GM18870 (cell line): Measurements from ENCODE around the gene RALGPS1.
"Not testable (repeated sequence)": the region's sequence is repeated elsewhere in the genome, so short reads cannot be mapped to it uniquely, and the experiment has no call there.

Experiments
- ATAC-seq: cut with Tn5 transposase; IDR thresholded peaks from one replicate; pipeline ENCODE4 v1.9.1; 2021; ENCODE audit warnings: moderate library complexity; ENCODE audit not compliant: unreplicated experiment

RALGPS1 gene

DNA sequence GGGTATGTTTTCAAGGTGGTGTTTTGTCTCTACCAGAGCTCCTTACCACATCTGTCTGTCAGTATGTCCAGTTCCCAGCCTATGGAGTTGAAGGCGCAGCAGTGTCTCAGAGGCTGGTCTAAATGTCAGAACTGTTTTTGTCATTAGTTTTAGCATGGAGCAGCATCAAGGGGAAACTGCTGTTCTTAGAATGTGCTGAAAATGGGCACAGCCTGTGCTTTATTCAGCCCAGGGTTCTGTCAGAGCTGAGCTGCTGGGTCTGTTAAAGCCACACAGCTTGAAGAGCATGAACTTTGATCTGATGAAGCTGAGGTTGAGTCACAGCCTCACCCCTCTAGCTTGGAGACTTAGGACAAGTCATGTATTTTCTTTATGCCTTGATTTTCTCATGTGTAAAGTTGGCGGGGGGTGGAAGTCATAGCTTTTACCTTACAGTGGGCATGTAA lies 71.9 kb downstream of the RALGPS1 start:
- peak; percentile 3 for ATAC-seq

DNA sequence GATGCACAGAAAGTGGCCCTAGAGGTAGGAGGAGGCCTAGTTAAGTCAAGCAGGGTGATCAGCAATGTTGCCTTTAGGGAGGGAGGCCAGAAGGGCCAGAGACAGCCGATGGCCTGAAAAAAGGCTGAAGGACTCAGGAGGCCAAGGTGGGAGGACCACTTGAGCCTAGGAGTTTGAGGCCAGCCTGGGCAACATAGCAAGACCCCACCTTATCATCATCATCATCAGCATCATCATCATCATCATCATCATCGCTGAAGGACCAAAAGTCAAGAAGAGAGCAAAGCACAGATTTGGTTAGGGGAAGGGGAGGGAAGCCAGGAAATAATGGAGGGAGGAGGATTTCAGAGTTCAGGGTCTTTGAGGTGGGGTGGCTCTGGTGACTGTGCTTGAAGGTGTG lies 74.3 kb downstream of the RALGPS1 start:
- ATAC-seq, result no peak

DNA sequence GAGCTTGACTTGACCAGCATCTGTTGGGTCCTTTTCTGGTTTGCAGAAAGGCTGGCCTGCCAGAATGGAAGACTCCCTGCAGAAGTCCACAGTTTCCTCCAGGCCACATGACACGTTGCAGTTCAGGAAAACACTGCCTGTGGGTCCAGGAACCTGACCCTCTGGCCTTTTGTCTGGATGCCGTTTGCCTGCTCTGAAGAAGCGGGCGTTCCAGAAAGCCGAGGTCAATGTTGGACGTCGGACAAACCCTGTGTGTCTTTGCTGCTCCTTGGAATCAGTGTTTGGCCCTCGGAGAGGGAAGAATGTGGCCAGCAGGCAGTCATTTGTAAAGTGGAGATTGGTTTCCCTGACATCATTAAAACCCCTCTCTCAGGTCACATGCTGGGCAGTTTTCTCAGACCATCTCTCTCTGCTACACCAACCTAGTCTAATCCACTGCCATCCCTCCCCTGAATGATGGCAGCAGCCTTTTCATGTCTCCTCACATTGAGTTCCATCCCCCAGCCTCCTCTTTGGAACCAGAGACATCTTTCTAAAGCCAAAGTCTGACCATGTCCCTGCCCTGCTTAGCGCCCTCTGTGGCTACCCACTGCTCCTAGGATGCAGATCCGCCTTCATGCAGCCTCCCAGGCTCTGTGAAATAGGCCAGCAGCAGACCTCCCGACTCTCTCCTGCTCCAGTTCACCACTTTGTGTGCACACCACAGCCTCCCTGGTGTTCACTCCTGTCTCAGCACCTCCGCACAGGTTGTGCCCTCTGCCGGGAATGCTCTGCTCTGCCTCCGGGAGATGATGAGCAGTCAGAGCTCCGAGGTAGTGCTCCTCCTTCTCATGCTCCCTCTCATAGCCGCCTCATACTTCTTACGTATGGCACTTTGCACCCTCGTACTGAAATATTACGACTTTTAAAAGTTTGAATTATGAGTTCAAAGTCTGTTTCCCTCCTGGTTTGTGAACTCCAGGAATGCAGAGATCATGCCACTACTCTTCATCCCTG lies 75.6 kb downstream of the RALGPS1 start:
- ATAC-seq, result no peak

DNA sequence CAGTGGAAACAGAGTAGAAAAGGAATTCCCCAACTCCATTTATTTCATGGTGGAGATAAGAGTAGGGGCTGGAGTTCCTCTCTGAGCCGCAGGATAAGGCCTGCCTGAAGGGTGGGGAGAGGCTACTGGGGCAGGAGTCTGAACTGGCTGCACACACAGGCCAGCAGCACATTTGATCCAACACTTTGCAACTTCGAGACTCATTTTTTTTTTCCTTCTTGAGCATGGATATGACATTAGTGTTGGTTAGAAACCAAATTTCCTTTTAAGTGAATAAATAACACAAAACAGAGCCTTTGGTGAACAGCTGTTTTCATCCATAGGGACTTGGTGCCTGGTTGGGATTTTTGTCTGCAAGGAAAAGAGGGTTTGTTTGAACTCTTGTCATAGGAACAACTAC lies 76.6 kb downstream of the RALGPS1 start:
- ATAC-seq, result no peak

DNA sequence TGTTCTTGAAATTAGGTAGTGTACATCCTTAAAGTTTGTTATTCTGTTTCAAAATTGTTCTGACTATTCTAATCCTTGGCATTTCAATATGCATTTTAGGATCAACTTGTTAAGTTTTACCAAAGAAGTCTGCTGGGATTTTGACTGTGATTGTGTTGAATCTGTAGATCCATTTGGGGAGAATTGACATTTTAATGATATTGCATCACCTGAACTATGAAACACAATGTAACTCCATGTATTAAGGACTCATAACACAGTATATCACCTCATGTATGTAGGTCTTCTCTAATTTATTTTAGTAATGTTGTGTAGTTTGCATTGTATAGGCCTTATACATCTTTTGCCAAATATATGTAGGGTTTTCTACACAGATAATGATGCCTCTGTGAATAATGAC lies 77.8 kb downstream of the RALGPS1 start:
- ATAC-seq, result no peak

DNA sequence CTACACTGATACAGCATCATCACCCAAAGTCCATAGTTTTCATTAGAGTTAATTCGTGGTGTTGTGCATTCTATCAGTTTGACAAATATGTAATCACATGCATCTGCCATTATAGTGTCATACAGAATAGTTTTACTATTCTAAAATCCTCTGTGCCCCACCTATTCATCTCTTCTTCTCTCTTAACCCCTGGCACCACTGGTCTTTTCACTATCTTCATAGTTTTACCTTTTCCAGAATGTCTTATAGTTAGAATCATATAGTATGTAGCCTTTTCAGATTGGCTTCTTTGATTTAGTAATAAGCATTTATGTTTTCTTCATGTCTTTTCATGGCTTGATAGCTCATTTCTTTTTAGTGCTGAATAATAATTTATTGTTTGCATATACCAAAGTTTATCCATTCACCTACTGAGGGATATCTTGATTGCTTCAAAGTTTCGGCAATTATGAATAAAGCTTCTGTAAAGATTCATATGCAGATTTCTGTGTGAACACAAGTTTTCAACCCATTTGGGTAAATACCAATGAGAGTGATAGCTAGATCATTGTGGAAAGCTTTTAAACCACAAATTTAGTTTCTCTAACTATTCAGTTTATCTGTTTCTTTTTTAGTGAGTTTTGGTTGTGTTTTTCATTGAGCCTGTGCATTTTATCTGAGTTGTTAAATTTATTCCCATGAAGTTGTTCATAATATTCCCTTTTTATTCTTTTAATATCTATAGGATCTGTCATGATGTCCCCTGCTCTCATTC lies 84.9 kb downstream of the RALGPS1 start:
- no peak for ATAC-seq

DNA sequence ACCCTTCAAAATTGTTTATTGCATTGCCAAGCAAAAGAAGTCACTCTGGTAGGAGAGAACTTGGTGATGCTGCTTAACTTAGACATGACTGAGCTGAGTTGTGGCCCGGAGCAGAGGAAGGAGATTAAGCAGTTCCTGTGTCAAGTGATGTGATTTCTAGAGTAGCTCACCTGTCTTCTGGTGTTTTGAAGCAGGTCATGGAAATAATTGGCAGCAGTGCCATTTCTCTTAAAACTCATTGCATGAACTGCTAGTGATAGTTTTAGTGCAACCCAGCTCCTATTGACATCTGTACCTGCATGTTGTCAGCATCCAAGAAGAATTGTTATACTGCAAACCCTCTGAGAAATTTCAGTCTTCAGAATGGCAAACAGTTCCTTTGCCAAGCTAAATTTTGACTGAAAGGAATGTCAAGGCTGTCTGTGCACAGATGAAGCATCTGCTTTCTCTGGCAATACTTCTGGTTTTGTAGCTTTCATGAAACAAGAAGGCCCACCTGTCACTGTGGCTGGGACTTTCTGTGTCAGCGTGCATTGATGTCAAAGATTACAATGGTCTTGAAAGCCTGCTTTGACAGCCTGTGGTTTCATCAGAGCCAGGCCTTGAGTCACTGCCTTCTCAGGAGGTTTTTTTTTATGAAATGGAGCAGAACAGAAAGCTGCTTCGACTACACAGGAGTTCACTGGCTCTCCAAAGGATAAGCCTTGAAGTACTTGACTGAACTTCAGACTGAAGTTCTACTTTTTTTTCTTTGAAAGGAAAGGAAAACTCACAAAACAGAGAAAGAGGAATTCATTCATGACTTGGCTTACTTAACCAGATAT lies 90.6 kb downstream of the RALGPS1 start:
- ATAC-seq, result peak; percentile 89

DNA sequence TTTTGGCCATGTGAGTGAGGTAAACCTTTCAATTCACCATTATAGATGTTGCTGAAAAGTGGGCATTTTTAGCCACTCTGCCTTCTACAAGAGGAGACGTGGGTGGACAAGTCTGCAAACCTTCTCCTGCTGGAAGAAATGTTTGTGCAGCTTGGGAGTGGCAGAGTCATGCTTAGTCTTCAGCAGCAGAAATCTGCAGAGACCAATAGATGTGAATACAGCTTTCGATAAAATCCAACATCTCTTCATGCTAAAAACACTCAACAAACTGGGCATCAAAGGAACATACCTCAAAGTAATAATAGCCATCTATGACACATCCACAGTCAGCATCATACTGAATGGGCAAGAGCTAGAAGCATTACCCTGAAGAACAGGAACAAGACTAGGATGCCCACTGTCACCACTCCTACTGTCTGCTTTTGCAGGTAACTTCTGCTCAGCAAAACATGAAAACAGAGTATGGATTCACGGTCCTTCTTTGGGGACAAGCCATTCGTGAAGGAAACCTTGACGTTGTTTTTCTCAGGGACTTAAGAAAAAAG lies 91.3 kb downstream of the RALGPS1 start:
- ATAC-seq, result no peak

DNA sequence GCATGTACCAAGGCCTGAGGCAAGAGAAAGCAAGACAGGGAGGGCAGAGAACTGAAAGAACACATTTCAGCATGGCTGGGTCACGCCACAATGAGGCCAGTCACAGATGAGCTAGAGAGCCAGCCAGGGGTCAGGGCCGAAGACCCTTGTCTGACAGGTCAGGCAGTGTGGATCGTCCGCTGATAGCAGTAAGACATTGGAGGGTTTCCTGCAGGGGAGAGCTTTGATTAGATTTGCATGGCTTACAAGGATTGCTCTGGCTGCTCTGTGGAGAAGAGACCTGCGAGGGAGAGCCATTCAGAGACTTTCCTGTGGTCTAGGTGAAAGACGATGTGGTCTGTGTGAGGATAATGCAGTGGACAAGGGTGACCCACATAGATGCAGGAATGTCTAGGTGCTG lies 93.1 kb downstream of the RALGPS1 start:
- ATAC-seq, result no peak

DNA sequence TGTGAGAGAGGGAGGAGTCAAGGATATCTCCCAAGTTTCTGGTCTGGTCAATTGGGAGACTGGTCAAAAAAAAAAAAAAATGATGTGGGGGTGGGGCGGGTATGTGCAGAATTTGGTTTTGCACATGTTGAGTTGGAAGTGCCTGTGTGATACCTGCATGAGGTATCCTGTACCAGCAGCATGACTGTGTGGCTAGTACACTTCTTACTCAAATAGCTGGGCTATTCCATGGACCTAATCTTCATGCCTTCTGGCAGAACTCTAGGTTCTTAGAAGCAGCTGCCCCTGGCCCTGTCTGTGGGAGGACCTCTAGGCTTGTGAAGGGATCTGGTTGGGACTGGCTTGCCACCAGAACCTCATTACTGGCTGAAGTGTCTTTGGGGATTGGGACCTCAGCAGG lies 93.5 kb downstream of the RALGPS1 start:
- ATAC-seq, result no peak

DNA sequence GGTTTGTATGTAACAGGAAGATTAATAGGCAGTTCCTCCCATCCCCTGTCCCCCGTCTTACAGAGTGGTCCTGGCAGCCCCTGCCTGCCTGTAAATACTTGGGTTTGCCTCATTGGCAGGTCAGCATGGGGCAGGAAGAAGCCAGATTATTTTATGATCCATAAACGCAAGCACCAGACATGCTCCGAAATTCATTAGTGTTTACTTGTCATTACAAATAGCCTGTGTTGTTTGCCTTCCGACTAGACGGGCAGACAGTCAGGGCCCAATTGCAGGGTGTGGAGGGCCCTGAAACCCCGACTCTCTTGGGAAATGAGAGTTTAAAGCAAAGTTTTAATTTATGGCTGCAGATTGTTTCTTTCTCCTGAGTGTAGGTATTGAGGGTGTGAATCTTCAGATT lies 97.2 kb downstream of the RALGPS1 start:
- ATAC-seq, result no peak

DNA sequence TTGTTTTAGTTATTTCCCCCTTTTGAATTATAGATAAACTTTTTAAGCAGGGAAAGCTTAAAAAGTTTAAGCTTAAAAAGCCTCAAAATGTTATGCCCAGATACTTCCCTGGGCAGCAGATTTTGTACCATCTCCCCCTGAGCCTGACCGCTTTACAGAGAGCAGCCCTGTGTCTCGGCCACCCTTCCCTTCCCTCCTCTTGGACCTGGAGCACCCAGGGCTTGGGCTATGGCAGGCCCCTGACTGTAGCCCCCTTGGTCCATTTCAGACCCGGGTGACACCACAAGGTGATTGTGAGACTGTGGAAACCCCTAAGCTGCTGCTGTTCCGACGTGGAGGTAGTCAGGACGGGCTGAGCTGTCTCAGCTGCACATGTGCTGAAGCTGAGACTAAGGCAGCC lies 97.7 kb downstream of the RALGPS1 start:
- no peak for ATAC-seq

DNA sequence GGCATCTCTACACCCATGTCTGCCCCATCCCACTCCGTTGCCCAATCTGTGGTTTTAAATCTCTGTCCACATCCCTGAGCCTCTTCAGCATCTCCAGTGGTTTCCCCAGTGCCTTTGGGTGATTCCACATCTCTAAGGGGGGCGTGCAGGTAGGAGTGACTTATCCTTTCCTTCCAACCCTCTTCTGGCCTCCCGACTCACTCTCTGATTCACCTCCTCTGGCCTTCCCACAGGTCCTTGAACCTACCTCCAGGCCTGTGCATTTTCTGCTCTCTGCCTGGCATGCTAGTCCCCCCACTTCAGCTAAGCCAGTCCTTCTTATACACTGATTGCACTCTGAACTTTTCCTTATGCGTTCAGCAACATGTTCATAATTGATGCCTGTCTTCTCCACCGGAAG lies 99.0 kb downstream of the RALGPS1 start:
- no peak for ATAC-seq

DNA sequence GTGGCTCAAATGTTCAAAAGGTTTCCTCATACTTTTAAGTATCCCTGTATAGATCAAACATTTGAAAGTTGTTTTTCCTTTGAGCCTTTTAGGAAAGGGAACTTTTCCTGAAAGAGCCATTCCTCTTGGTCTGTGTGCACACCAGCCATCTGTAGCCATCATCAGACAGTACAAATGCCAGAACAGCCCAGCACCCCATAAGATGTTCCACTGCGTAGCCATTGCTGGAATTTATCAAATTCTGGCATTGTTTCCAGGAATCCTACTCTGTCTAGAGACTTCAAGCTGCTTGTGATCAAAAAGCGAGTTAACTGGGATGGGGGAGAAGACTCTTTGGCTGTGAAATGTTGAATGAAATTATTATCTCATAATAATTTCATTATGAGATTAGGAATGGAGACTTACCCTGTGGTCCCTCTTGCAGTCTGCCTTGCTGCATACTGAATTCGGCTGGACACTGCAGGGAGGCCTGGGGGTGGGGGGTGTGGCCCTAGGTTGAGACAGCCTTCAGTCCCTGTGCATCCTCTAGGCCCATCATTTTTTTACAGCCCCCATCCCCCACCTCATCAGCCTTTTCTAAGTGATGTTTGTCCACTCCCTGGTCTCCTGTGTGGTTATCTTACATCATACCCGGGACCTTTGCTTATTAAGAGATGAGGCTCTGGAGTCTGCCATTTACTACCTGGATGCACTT lies 99.8 kb downstream of the RALGPS1 start:
- ATAC-seq, result no peak

DNA sequence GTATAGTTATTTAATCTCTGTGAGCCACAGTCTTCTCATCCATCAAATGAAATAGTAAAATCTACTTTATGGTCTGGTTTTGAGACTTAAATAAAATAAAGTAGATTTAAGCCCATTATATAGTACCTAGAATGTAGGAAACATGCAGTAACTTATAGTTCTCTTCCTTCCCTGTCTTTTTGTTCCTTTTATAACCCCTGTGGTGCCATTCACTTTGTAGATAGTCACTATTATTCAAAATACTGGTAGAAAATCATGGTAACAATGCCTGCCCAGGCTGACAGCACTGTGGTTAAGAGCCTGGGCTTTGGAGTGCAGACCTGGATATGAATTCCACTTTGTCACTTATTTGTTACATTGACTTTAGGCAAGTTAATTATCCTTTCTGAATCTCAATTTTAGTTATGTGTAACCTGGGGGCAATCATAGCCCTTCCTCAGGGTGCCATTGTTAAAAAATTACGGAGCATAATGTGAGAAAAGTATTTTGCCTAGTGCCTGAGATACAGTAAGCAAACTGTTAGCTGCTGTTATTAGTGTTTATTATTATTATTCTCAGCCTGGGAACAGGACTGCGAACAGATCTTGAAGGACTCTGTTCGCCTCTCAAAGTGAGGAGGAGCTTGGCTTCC lies 100.4 kb downstream of the RALGPS1 start:
- no peak for ATAC-seq

DNA sequence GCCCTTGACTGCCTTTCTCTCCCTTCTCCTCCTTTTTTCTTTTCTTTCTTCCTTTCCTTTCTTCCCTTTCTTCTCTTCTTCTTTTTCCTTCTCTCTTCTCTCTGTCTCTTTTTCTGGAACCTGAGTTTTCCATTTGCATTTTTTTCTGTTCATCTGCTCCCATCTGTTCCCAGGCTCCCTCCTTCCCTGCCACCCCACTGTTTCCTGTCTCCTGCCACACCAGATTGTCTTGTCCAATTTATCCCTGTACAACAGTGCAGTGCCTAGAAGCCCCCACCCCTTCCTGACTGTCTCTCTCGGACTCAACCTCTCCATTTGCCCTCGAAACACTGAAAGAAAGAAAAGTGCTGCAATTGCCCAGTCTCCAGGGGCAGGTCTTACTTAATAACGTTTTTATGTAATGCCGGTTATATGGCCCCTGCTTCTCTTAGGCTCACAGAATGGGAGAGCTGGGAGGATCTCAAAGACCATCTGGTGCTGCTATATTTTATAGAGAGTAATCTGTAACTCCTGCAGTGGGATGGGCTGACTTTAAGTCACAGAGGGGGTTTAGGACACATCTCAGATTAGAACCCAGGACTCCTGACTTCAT lies 101.4 kb downstream of the RALGPS1 start:
- no peak for ATAC-seq

DNA sequence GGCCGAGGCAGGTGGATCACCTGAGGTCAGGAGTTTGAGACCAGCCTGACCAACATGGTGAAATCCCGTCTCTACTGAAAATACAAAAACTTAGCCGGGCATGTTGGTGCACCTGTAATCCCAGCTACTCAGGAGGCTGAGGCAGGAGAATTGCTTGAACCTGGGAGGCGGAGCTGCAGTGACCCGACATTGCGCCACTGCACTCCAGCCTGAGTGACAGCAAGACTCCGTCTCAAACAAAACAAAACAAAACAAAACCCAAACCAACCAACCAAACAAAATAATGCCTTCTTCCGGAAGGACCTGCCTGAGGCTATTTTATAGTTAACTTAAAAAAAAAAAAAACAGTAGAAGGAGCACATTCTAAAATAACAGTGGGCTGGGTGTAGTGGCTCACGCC lies 103.4 kb downstream of the RALGPS1 start:
- not testable (repeated sequence) for ATAC-seq

DNA sequence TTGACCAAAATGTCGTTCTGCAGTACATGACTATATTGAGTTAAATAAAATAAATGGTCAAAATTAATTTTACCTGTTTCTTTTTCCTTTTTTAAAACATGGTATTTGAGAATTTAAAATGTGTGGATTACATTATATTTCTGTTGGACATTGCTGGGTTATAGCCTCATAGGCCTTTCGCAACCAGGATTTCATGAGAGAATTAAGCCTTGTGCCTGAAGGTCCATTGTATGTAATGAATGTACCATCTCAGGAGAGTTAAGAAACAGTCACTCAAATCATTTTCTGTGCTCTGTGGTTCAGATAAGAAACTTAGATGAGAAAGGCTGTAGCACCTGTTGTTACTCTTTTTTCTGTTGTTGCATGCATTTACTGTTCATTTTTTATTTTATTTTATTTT lies 104.4 kb downstream of the RALGPS1 start:
- ATAC-seq, result no peak

DNA sequence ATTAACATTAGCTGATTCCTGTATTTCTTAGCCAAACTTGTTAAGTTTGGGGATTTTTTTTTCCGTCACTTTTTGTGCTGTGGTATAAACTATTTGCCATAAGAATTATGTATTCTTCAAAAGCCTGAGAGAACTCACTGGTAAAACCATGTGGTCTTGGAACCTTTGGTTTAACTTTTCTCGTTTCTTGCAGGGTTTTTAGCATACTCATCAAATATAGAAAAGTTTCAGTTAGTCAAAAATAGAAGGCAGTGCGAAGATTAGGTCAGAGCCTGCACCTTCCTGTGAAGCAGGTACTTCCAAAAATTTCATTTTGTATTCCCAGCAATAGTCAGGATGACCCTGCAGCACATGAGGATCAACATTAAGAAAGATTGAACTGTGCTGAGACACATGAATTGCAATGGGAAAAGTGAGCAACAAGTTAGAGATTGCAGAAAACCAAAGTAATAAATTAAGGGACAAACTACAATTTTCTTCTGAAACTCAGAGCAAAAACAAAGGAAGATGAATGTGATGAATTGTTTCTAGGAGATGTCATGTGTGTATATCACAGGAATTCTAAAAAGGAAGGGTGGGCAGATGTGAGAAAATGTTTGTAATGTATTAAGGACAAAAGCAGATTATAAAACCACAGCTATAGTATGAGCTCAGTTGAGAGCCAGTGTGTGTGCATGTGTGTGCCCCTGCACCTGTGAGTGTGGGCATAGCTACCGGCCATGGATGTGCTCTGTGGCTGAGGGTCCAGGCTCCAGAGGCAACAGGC lies 105.6 kb downstream of the RALGPS1 start:
- ATAC-seq, result no peak
